ENCODE data around the gene SMARCD1. TPM values are rescaled to one million over a fixed set of nuclear protein-coding genes. Genes with fewer than 3 reads are reported as not detected.

The SMARCD1 gene
- total and polyA plus RNA-seq, 10 donors: 17.4 to 85.7 (median 52.6) TPM

DNA sequence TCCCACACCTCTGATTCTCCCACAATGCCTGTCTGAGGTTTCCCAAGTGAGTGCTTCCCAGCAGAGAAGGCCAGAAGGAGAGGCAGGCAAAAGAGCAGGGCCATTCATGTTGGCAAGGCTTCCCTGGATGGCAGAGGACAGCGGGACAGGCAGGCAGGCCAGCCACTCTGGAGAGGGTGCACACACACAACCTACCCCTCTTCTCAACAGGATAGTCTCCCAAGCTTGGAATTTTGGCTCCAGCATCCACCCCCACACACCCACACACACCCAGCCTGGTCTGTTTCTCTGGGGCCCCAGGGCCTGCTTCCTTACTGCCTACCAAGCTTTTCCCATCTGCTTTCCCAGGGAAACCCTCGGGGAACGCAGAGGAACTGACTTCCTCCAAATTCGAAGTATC lies 44.5 kb upstream of the SMARCD1 start:
- TF ChIP-seq, protein P1, sequence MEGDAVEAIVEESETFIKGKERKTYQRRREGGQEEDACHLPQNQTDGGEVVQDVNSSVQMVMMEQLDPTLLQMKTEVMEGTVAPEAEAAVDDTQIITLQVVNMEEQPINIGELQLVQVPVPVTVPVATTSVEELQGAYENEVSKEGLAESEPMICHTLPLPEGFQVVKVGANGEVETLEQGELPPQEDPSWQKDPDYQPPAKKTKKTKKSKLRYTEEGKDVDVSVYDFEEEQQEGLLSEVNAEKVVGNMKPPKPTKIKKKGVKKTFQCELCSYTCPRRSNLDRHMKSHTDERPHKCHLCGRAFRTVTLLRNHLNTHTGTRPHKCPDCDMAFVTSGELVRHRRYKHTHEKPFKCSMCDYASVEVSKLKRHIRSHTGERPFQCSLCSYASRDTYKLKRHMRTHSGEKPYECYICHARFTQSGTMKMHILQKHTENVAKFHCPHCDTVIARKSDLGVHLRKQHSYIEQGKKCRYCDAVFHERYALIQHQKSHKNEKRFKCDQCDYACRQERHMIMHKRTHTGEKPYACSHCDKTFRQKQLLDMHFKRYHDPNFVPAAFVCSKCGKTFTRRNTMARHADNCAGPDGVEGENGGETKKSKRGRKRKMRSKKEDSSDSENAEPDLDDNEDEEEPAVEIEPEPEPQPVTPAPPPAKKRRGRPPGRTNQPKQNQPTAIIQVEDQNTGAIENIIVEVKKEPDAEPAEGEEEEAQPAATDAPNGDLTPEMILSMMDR (IDR thresholded peaks at IDR 0.05 in 8 of 11, conservative IDR thresholded peaks at IDR 0.05 in 3 of 11): no peak
- TF ChIP-seq POLR2AphosphoS5 (IDR thresholded peaks at IDR 0.05): no peak
- no peak for TF ChIP-seq POLR2A (IDR thresholded peaks at IDR 0.05)
- Histone ChIP-seq H3K36me3 (no peaks in the 10 kb centered on the region), H3K4me1 (peaks cover 0 to 5% (median 0%) of the 10 kb centered on the region in 6 donors), H3K27ac (no peak overlapping the region), H3K9me3 (no peaks in the 10 kb centered on the region), H3K27me3 (replicated peaks in 1 of 7) (peaks cover 0 to 12% (median 0%) of the 10 kb centered on the region in 7 donors), H3K4me3 (no peak overlapping the region)
- intact Hi-C loops (cut with DNase I; ENCODE audit: low total_unique reads): no loop called here
- WGBS, 5 donors: 67 to 83% (median 70%) methylated on average over 4 of the region's 4 CpGs
- peak; percentile 52 for DNase-seq

DNA sequence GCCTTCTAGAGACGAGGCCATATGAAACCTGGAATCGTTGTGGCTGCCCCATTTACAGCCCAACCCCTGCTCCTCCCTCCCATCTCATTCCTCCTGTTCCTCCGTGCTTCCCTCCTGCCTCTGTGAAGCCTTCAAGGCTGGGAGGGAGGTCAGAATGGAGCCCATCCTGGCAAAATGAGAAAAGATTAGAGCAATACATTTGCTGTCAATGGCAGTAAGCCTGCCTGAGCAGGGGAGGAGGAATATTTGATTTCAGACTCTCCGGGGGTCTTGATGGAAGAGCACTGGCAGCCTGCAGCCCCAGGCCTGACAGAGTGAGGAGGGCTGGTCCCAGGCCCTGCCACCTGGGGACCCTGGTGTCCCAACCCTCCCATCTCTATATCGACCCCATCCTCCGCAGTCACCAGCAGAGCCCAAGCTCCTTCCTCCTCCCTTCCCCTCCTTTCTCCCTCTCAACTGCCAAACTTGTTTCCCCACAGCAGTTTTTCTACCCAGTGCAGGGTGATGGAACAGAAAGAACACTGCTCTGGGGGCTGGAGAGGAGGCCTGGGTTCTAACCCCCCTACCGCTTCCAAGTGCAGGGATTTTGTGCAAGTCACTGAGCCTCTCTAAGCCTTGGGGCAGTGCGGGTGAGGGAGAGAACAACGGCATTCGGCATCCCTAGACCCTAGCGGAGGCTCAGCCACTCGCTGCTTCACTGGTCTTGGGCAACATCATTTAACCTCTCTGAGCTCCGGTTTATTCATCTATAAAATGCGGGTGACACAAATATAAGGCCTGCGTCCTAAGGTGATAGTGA lies 43.9 kb upstream of the SMARCD1 start:
- intact Hi-C loops (cut with DNase I; ENCODE audit: low total_unique reads): no loop called here

DNA sequence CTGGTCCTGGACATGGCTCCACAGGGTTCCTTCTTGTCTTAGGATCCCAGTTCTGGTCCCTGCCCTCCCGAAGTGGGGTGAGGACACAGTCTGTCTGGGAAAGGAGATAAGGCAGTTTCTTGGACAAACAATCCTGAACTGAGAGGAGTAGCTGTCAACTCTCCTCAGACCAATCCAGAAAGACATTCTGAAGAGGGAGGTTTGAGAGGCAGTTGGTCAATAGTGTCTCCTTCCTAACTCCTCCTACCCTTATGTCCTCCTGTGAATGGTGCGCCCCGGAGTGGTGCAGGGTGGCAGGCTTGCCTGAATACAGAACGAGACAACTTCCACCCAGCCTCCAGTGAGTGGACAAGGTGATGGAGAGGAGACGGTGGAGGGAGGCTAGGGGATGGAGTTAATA lies 43.2 kb upstream of the SMARCD1 start:
- Histone ChIP-seq H3K9me3 (no peaks in the 10 kb centered on the region), H3K4me3 (no peak overlapping the region), H3K4me1 (peaks cover 0 to 5% (median 0%) of the 10 kb centered on the region in 6 donors), H3K27me3 (replicated peaks in 1 of 7) (peaks cover 0 to 2% (median 0%) of the 10 kb centered on the region in 7 donors), H3K27ac (no peak overlapping the region), H3K36me3 (no peaks in the 10 kb centered on the region)
- intact Hi-C loops (cut with DNase I; ENCODE audit: low total_unique reads): no loop called here
- TF ChIP-seq, protein P1 (IDR thresholded peaks at IDR 0.05 in 8 of 11, conservative IDR thresholded peaks at IDR 0.05 in 3 of 11): no peak
- TF ChIP-seq POLR2AphosphoS5 (IDR thresholded peaks at IDR 0.05) (no peak), POLR2A (IDR thresholded peaks at IDR 0.05) (no peak)
- DNase-seq: peak; percentile 23
- 76 to 89% (median 87%) methylated on average over 5 of the region's 5 CpGs for WGBS, 5 donors

More for the DNA sequence above, 43.9 kb upstream of the SMARCD1 start:
- H3K27me3 ChIP-seq (replicated peaks in 1 of 7): peaks cover 0 to 9% (median 0%) of the 10 kb centered on the region in 7 donors
- H3K36me3 ChIP-seq: no peaks in the 10 kb centered on the region
- 78 to 86% (median 84%) methylated on average over 15 of the region's 15 CpGs for WGBS, 5 donors
- TF ChIP-seq, protein P1 (IDR thresholded peaks at IDR 0.05 in 8 of 11, conservative IDR thresholded peaks at IDR 0.05 in 3 of 11): no peak
- TF ChIP-seq POLR2A (IDR thresholded peaks at IDR 0.05) (no peak), POLR2AphosphoS5 (IDR thresholded peaks at IDR 0.05) (no peak)
- H3K4me1 ChIP-seq: peaks cover 0 to 5% (median 0%) of the 10 kb centered on the region in 6 donors
- DNase-seq: peak; percentile 63
- no peaks in the 10 kb centered on the region for H3K9me3 ChIP-seq
- H3K4me3 ChIP-seq: no peak overlapping the region
- H3K27ac ChIP-seq: no peak overlapping the region

DNA sequence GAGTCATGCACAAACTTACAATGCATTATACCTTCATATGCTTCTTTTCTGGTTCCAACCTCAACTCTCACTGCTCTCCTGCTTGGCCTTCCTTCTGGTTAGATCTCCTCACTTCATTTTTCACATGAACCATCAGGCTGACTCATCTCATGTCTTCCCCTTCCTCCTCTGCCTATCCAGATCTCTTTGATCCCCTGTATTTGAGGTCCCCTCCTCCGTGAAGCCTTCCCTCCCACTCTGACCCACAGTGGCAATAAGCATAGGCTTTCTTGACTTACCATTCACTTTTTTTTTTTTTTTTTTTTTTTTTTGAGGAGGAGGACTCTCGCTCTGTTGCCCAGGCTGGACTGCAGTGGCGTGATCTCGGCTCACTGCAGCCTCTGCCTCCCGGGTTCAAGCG lies 42.4 kb upstream of the SMARCD1 start:
- no peaks in the 10 kb centered on the region for H3K9me3 ChIP-seq
- peaks cover 0 to 1% (median 0%) of the 10 kb centered on the region in 7 donors for H3K27me3 ChIP-seq (replicated peaks in 1 of 7)
- H3K36me3 ChIP-seq: no peaks in the 10 kb centered on the region
- H3K4me3 ChIP-seq: no peak overlapping the region
- peaks cover 0 to 5% (median 0%) of the 10 kb centered on the region in 6 donors for H3K4me1 ChIP-seq
- intact Hi-C loops (cut with DNase I; ENCODE audit: low total_unique reads): no loop called here
- no peak overlapping the region for H3K27ac ChIP-seq
- no peak for TF ChIP-seq POLR2A (IDR thresholded peaks at IDR 0.05)
- TF ChIP-seq POLR2AphosphoS5 (IDR thresholded peaks at IDR 0.05): no peak
- TF ChIP-seq, protein P1 (IDR thresholded peaks at IDR 0.05 in 8 of 11, conservative IDR thresholded peaks at IDR 0.05 in 3 of 11): no peak
- 80 to 83% (median 82%) methylated on average over 6 of the region's 6 CpGs for WGBS, 5 donors
- DNase-seq: no peak
